ENCODE data around the gene PFN1. TPM values are rescaled to one million over a fixed set of nuclear protein-coding genes. Genes with fewer than 3 reads are reported as not detected.

PFN1 gene
- total RNA-seq, 1 donor from 2014 or later: 370 TPM

GRCh38 chr17:4946312-4946976, 1.9 kb downstream of the PFN1 start:
- Mint-ChIP-seq H3K4me1 (peaks cover 42% of the 10 kb centered on the region), H3K9me3 (no peaks in the 10 kb centered on the region), H3K27me3 (ENCODE audit: low read depth) (no peaks in the 10 kb centered on the region), H3K4me3 (peak overlapping the region; percentile 93), H3K27ac (peak overlapping the region; percentile 93), H3K36me3 (peaks cover 8% of the 10 kb centered on the region)
- no peak for DNase-seq (ENCODE audit: low spot score in 2 of 2, unreplicated experiment in 2 of 2)
- no peak for TF ChIP-seq CTCF (IDR thresholded peaks at IDR 0.05; ENCODE audit: unreplicated experiment)

DNA sequence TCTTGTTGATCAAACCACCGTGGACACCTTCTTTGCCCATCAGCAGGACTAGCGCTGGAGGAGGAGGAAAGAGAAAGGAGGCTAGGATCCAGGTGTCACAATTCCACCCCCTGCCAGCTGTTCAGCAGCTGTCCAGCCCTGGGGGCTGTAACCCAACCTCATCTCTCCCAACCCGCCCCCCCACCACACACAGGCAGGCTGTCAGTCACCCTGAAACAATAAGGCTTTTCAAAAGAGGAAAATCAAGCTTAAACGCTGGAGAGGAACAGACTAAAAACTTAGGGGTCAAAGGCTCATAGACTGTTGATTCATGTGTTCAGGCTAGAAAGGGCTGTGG, 2.4 kb downstream of the PFN1 start:
- Mint-ChIP-seq H3K27me3 (ENCODE audit: low read depth) (no peaks in the 10 kb centered on the region), H3K27ac (peak overlapping the region; percentile 93), H3K9me3 (no peaks in the 10 kb centered on the region), H3K36me3 (peaks cover 8% of the 10 kb centered on the region), H3K4me1 (peaks cover 42% of the 10 kb centered on the region), H3K4me3 (peak overlapping the region; percentile 93)
- no peak for DNase-seq (ENCODE audit: low spot score in 2 of 2, unreplicated experiment in 2 of 2)
- TF ChIP-seq CTCF (IDR thresholded peaks at IDR 0.05; ENCODE audit: unreplicated experiment): no peak

- no peaks in the 10 kb centered on the region for H3K9me3 Mint-ChIP-seq
- peaks cover 8% of the 10 kb centered on the region for H3K36me3 Mint-ChIP-seq
- H3K27ac Mint-ChIP-seq: peak overlapping the region; percentile 78
- no peaks in the 10 kb centered on the region for H3K27me3 Mint-ChIP-seq (ENCODE audit: low read depth)
- TF ChIP-seq CTCF (IDR thresholded peaks at IDR 0.05; ENCODE audit: unreplicated experiment): no peak
- peak overlapping the region; percentile 52 for H3K4me3 Mint-ChIP-seq
- no peak for DNase-seq (ENCODE audit: low spot score in 2 of 2, unreplicated experiment in 2 of 2)
- peaks cover 39% of the 10 kb centered on the region for H3K4me1 Mint-ChIP-seq
Observed at GRCh38 chr17:4945176-4945943, 3.0 kb downstream of the PFN1 start.

- no peaks in the 10 kb centered on the region for H3K27me3 Mint-ChIP-seq (ENCODE audit: low read depth)
- no peak overlapping the region for H3K4me3 Mint-ChIP-seq
- TF ChIP-seq CTCF (IDR thresholded peaks at IDR 0.05; ENCODE audit: unreplicated experiment): no peak
- no peak for DNase-seq (ENCODE audit: low spot score in 2 of 2, unreplicated experiment in 2 of 2)
- H3K9me3 Mint-ChIP-seq: no peaks in the 10 kb centered on the region
- H3K27ac Mint-ChIP-seq: peak overlapping the region; percentile 78
- peaks cover 35% of the 10 kb centered on the region for H3K4me1 Mint-ChIP-seq
- peaks cover 8% of the 10 kb centered on the region for H3K36me3 Mint-ChIP-seq
Observed at GRCh38 chr17:4944554-4945175, 3.7 kb downstream of the PFN1 start.

DNA sequence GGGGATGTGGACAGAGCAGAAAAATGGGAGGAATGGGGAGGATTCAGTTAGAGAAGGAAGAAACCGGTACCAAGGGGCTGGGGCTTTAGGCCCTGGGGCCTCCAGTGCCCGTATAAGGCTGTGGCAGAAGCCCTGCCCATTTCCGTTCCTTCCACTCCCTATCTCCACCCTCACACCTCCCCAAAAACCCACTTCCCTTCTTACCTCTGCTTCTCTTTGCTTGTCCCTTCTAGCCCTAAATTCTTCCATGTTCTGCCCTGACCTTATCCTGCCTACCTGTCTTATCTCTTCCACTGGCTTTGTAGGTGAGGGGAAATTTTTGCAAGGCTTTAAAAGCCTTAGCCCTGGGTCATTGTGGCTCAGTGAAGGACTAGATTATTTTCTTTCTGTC, 4.2 kb downstream of the PFN1 start:
- no peaks in the 10 kb centered on the region for H3K27me3 Mint-ChIP-seq (ENCODE audit: low read depth)
- peak overlapping the region; percentile 78 for H3K27ac Mint-ChIP-seq
- H3K4me3 Mint-ChIP-seq: no peak overlapping the region
- no peak for TF ChIP-seq CTCF (IDR thresholded peaks at IDR 0.05; ENCODE audit: unreplicated experiment)
- no peak for DNase-seq (ENCODE audit: low spot score in 2 of 2, unreplicated experiment in 2 of 2)
- H3K9me3 Mint-ChIP-seq: no peaks in the 10 kb centered on the region
- H3K4me1 Mint-ChIP-seq: peaks cover 38% of the 10 kb centered on the region
- peaks cover 8% of the 10 kb centered on the region for H3K36me3 Mint-ChIP-seq
